Measurements from ENCODE around the gene VN1R2. TPM values are rescaled to one million over a fixed set of nuclear protein-coding genes. Genes with fewer than 3 reads are reported as not detected.
"Not testable (repeated sequence)": the region's sequence is repeated elsewhere in the genome, so short reads cannot be mapped to it uniquely, and the experiment has no call there.

The VN1R2 gene, protein sequence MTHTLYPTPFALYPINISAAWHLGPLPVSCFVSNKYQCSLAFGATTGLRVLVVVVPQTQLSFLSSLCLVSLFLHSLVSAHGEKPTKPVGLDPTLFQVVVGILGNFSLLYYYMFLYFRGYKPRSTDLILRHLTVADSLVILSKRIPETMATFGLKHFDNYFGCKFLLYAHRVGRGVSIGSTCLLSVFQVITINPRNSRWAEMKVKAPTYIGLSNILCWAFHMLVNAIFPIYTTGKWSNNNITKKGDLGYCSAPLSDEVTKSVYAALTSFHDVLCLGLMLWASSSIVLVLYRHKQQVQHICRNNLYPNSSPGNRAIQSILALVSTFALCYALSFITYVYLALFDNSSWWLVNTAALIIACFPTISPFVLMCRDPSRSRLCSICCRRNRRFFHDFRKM
- not detected for total RNA-seq

DNA sequence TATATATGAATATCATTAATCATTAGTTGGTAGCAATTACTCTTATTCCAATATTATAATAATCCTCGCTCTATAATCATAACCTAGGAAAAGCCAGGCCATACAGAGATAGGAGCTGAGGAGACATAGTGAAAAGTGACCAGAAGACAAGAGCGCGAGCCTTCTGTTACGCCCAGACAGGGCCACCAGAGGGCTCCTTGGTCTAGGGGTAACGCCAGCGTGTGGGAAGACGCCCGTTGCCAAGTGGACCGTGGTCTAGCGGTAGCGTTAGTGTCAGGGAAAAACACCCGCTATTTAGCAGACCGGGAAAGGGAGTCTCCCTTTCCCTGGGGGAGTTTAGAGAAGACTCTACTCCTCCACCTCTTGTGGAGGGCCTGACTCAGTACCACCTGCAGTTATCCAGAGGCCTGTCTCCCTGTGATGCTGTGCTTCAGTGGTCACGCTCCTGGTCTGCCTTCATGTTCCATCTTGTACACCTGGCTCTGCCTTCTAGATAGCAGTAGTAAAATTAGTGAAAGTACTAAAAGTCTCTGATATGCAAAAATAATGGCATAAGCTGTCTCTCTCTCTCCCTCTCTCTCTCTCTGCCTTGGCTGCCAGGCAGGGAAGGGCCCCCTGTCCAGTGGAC, at the start of gene VN1R2:
Gene VN1R2, plus strand, starts transcription at position 578 of the 628 bp plus-strand sequence. CDS start 84 bp downstream, outside the sequence.
- H3K27me3 Mint-ChIP-seq; intact Hi-C loops (cut with DNase I, micrococcal nuclease); H3K4me1 Mint-ChIP-seq; CTCF ChIA-PET; POLR2A ChIA-PET; ATAC-seq; H3K4me3 Mint-ChIP-seq; H3K27ac Mint-ChIP-seq: not testable (repeated sequence)
- peaks cover 33% of the 10 kb centered on the region for H3K9me3 Mint-ChIP-seq (ENCODE audit: low read depth)
- DNase-seq: peak; percentile 8
- peaks cover 21% of the 10 kb centered on the region for H3K36me3 Mint-ChIP-seq (ENCODE audit: low read depth)

DNA sequence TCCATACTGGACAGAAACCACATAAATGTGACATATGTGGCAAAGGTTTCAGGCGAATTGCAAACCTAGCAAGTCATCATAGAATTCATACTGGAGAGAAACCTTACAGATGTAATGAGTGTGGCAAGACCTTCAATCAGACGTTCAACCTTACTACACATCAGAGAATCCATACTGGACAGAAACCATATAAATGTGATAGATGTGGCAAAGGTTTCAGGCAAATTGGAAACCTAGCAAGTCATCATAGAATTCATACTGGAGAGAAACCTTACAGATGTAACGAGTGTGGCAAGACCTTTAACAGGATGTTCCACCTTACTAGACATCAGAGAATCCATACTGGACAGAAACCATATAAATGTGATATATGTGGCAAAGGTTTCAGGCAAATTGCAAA, 46.5 kb upstream of the VN1R2 start:
- CTCF ChIA-PET; H3K27me3 Mint-ChIP-seq; POLR2A ChIA-PET; ATAC-seq; H3K27ac Mint-ChIP-seq; intact Hi-C loops (cut with DNase I, micrococcal nuclease); H3K4me1 Mint-ChIP-seq; H3K4me3 Mint-ChIP-seq; DNase-seq: not testable (repeated sequence)
- Mint-ChIP-seq H3K36me3 (ENCODE audit: low read depth) (peaks cover 77% of the 10 kb centered on the region), H3K9me3 (ENCODE audit: low read depth) (peaks cover 62% of the 10 kb centered on the region)

DNA sequence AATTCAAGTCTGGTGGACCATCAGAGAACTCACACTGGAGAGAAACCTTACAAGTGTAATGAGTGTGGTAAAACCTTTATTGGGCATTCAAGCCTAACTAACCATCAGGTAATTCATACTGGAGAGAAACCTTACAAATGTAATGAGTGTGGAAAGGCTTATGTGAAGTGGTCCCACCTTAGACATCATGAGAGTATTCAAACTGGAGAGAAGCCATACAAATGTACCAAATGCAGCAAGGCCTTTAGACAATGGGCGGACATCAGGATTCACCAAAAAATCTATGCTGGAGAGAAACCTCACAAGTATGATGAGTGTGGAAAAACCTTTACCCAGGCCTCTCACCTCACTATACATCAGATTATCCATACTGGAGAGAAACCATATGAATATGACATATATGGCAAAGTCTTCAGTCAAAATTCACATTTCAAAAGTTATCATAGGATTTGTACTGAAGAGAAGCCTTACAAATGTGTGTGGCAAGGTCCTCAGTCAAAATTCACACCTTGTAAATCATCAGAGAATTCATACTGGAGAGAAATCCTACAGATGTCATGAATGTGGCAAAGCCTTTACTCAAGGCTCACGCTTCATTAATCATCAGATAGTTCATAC, 45.3 kb upstream of the VN1R2 start:
- CTCF ChIA-PET: no interaction called here
- Mint-ChIP-seq H3K4me3 (no peak overlapping the region), H3K9me3 (ENCODE audit: low read depth) (peaks cover 58% of the 10 kb centered on the region), H3K27me3 (no peaks in the 10 kb centered on the region), H3K27ac (no peak overlapping the region), H3K4me1 (no peaks in the 10 kb centered on the region), H3K36me3 (ENCODE audit: low read depth) (peaks cover 66% of the 10 kb centered on the region)
- ATAC-seq: no peak
- intact Hi-C loops (cut with DNase I, micrococcal nuclease): no loop called here
- POLR2A ChIA-PET: no interaction called here
- DNase-seq: no peak

- peaks cover 31% of the 10 kb centered on the region for H3K36me3 Mint-ChIP-seq (ENCODE audit: low read depth)
- H3K4me3 Mint-ChIP-seq; H3K27me3 Mint-ChIP-seq; POLR2A ChIA-PET; ATAC-seq; H3K27ac Mint-ChIP-seq; CTCF ChIA-PET; intact Hi-C loops (cut with DNase I, micrococcal nuclease); H3K4me1 Mint-ChIP-seq; DNase-seq: not testable (repeated sequence)
- H3K9me3 Mint-ChIP-seq (ENCODE audit: low read depth): peaks cover 41% of the 10 kb centered on the region
Measured at GRCh38 chr19:53222716-53223115, 35.4 kb upstream of the VN1R2 start.

DNA sequence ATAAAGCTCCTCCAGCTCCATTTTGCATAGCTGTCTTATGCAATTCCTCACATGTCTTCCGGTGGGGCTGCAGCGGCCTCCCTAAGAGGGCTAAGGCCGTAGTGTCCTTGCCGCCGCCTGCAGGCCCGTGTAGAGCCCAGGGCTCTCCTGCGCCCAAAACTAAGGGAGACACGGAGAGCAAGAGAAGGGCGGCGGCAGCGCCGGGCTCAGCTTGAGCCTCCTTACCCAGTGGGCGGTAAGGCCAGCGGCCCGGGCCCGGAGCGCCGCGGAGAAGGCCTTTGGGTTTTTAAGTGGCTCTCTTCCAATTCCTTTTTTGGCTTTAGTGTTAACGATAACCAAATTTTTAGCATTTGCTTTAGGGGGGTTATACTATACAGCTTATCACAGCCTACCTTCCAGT, 33.5 kb upstream of the VN1R2 start:
- Mint-ChIP-seq H3K9me3 (ENCODE audit: low read depth) (peaks cover 35% of the 10 kb centered on the region), H3K27ac (no peak overlapping the region), H3K27me3 (no peaks in the 10 kb centered on the region), H3K4me1 (no peaks in the 10 kb centered on the region), H3K4me3 (no peak overlapping the region), H3K36me3 (ENCODE audit: low read depth) (peaks cover 28% of the 10 kb centered on the region)
- ChIA-PET CTCF (no interaction called here), POLR2A (no interaction called here)
- DNase-seq (no peak), ATAC-seq (no peak)
- intact Hi-C loops (cut with DNase I, micrococcal nuclease): no loop called here

DNA sequence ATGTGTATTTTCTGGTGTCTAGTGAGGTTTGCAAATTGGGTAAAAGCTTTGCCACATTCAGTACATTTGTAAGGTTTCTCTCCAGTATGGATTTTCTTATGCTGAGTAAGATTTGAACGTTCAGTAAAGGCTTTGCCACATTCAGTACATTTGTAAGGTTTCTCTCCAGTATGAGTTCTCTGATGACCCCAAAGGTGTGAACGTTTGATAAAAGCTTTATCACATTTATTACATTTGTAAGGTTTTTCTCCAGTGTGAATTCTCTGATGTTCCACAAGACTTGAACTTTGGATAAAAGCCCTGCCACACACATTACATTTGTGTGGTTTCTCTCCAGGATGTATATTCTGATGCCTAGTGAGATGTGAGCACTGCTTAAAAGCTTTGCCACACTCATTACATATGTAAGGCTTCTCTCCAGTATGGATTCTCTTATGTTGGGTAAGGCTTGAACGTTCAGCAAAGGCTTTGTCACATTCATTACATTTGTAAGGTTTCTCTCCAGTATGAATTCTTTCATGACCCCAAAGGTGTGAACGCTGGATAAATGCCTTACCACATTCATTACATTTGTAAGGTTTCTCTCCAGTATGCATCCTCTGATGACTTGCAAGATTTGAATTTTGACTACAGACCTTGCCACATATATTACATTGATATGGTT, 20.8 kb upstream of the VN1R2 start:
- no peak for ATAC-seq
- Mint-ChIP-seq H3K4me3 (no peak overlapping the region), H3K9me3 (ENCODE audit: low read depth) (peaks cover 49% of the 10 kb centered on the region), H3K27ac (no peak overlapping the region), H3K36me3 (ENCODE audit: low read depth) (peaks cover 60% of the 10 kb centered on the region), H3K4me1 (no peaks in the 10 kb centered on the region), H3K27me3 (no peaks in the 10 kb centered on the region)
- no peak for DNase-seq
- ChIA-PET CTCF (interaction anchor here (0.8 kb wide), 1 partner anchor 567 kb away, joined by 3 read pairs; no protein-coding TSS in a partner anchor), POLR2A (no interaction called here)
- intact Hi-C loops (cut with DNase I, micrococcal nuclease): no loop called here

DNA sequence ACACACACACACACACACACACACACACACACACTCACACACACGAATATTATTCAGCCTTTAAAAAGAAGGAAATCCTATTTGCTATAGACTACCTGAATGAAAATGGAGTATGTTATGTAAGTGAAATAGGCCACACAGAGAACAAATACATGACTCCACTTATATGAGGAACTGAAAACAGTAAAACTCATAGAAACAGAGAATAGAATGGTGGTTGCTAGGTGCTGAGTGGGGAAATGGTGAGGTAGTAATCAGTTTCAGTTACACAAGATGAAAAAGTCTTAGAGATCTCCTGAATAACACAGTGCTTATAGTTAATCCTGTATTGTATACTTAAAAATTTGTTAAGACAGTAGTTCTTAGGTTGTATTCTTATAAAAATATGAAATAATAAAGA, 11.6 kb upstream of the VN1R2 start:
- H3K36me3 Mint-ChIP-seq (ENCODE audit: low read depth): peaks cover 80% of the 10 kb centered on the region
- H3K4me3 Mint-ChIP-seq: no peak overlapping the region
- no peaks in the 10 kb centered on the region for H3K27me3 Mint-ChIP-seq
- ChIA-PET POLR2A (no interaction called here), CTCF (no interaction called here)
- H3K9me3 Mint-ChIP-seq (ENCODE audit: low read depth): peaks cover 50% of the 10 kb centered on the region
- H3K27ac Mint-ChIP-seq: no peak overlapping the region
- DNase-seq (no peak), ATAC-seq (no peak)
- intact Hi-C loops (cut with DNase I, micrococcal nuclease): no loop called here
- H3K4me1 Mint-ChIP-seq: no peaks in the 10 kb centered on the region

- ChIA-PET POLR2A (interaction anchor here (0.6 kb wide), 1 partner anchor 41 kb away, joined by 3 read pairs; no protein-coding TSS in a partner anchor), CTCF (interaction anchor here (0.5 kb wide), 1 partner anchor 1320 kb away, joined by 3 read pairs; no protein-coding TSS in a partner anchor)
- peak within 1 kb of the TSS; percentile 84 for H3K4me3 Mint-ChIP-seq
- peak; percentile 100 for ATAC-seq
- H3K27ac Mint-ChIP-seq: peak within 1 kb of the TSS; percentile 53
- peak; percentile 92 for DNase-seq
- intact Hi-C loops (cut with DNase I, micrococcal nuclease): loop anchor here (1.0 kb wide), 6 partner anchors 57 to 265 kb away; partner anchors contain the start of genes ZNF845 (in 2 of the 2), ZNF160 (in 1 of the 2), ZNF347 (in 1 of the 2) and ZNF525 (in 1 of the 2)
- H3K36me3 Mint-ChIP-seq (ENCODE audit: low read depth): peaks cover 46% of the 10 kb centered on the region
- peaks cover 10% of the 10 kb centered on the region for H3K4me1 Mint-ChIP-seq
- no peaks in the 10 kb centered on the region for H3K27me3 Mint-ChIP-seq
- H3K9me3 Mint-ChIP-seq (ENCODE audit: low read depth): peaks cover 44% of the 10 kb centered on the region
Measured at GRCh38 chr19:53254411-53255341, 3.4 kb upstream of the VN1R2 start, which contains the start of gene ZNF677. TSS of gene ZNF677 (minus strand) at chr19:53254873. CDS start at chr19:53251550, 3,323 bp downstream.

DNA sequence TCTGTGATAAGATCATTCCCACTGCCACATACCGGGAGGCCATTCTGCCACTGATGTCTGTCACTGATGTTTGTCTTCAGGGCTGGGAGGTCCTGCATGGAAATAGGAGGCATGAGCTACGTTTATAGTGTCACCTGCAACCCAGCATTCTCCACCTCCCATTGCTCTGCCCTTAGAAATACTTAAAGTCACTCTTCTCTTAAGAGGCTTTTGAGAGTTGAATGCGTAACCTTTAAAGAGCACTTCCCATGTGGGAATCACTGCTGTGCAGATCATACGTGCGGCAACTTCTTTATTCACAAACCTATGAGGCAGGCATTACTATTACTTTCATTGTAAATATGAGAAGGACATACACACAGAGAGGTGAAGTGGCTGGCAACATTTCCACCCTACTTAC, 9.5 kb downstream of the VN1R2 start, which contains the start of gene VN1R4:
Gene VN1R4, minus strand, starts transcription at position 101 of the 400 bp plus-strand sequence. Its CDS starts 58 bp downstream, at position 43.
- H3K4me3 Mint-ChIP-seq; intact Hi-C loops (cut with DNase I, micrococcal nuclease); H3K27ac Mint-ChIP-seq; POLR2A ChIA-PET; CTCF ChIA-PET; ATAC-seq; H3K36me3 Mint-ChIP-seq (ENCODE audit: low read depth); DNase-seq; H3K4me1 Mint-ChIP-seq: not testable (repeated sequence)
- peaks cover 11% of the 10 kb centered on the region for H3K27me3 Mint-ChIP-seq
- H3K9me3 Mint-ChIP-seq (ENCODE audit: low read depth): peaks cover 42% of the 10 kb centered on the region

DNA sequence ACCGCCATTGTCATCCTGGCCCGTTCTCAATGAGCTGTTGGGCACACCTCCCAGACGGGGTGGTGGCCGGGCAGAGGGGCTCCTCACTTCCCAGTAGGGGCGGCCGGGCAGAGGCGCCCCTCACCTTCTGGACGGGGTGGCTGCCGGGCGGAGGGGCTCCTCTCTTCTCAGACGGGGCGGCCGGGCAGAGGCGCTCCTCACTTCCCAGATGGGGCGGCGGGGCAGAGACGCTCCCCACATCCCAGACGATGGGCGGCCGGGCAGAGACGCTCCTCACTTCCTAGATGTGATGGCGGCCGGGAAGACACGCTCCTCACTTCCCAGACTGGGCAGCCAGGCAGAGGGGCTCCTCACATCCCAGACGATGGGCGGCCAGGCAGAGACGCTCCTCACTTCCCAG, 11.8 kb downstream of the VN1R2 start:
- not testable (repeated sequence) for H3K4me1 Mint-ChIP-seq

More for the DNA sequence above, 11.8 kb downstream of the VN1R2 start:
- Mint-ChIP-seq H3K9me3 (ENCODE audit: low read depth) (peaks cover 39% of the 10 kb centered on the region), H3K27me3 (peaks cover 14% of the 10 kb centered on the region)
- H3K36me3 Mint-ChIP-seq (ENCODE audit: low read depth); ATAC-seq; CTCF ChIA-PET; DNase-seq; H3K27ac Mint-ChIP-seq; intact Hi-C loops (cut with DNase I, micrococcal nuclease); H3K4me3 Mint-ChIP-seq; POLR2A ChIA-PET: not testable (repeated sequence)

Data from activated CD4-positive, alpha-beta T cell treated with anti-CD3 and anti-CD28 coated beads for 36 hours (primary cell).